Left lung (tissue), 10 donors: Measurements from ENCODE around the gene HDLBP. TPM values are rescaled to one million over a fixed set of nuclear protein-coding genes. Genes with fewer than 3 reads are reported as not detected.
A peak's percentile ranks its signal among the peaks of the same experiment; 100 is the strongest.
"Not testable (repeated sequence)": the region's sequence is repeated elsewhere in the genome, so short reads cannot be mapped to it uniquely, and the experiment has no call there.

Experiments used
- ATAC-seq: fragments of 200-7000 bp; cut with Tn5 transposase; one replicate; pipeline ENCODE4 v1.9.1; 2020; ENCODE audit warnings: moderate library complexity
- DNase-seq, 4 donors: peaks; one replicate each; pipeline ENCODE4 v3.0.0-alpha.2; 2013 to 2020
- H3K27ac ChIP-seq, 2 donors: fragments of 200-600 bp; sonication (generic) in 1 of 2; one replicate each; pipeline versions ENCODE4 v1.5.0 to v1.8.0; 2020 to 2021
- H3K27me3 ChIP-seq, 2 donors: fragments of 200-600 bp; sonication (generic) in 1 of 2; one replicate each; pipeline versions ENCODE4 v1.5.0 to v1.8.0; 2020 to 2021
- H3K36me3 ChIP-seq, 2 donors: fragments of 200-600 bp; sonication (generic) in 1 of 2; one replicate each; pipeline versions ENCODE4 v1.5.0 to v1.8.0; 2020 to 2021
- H3K4me1 ChIP-seq, 2 donors: fragments of 200-600 bp; one replicate each; pipeline ENCODE4 v1.8.0; 2021
- H3K4me3 ChIP-seq, 2 donors: fragments of 200-600 bp; sonication (generic) in 1 of 2; one replicate each; pipeline versions ENCODE4 v1.5.0 to v1.8.0; 2020 to 2021; ENCODE audit warnings: mild to moderate bottlenecking in 1 of 2
- H3K9me3 ChIP-seq, 2 donors: fragments of 200-600 bp; sonication (generic) in 1 of 2; one replicate each; pipeline versions ENCODE4 v1.5.0 to v1.8.0; 2020 to 2021
- intact Hi-C, 2 donors: fragments of 100-400 bp; cut with DNase I; formaldehyde crosslinking; loops; one replicate each; pipeline versions ENCODE4 v1.11.2 to v1.14.2; 2022
- polyA plus RNA-seq, 6 donors: library from polyadenylated mRNA; unstranded; fragments of 120-200 nt; gene quantifications; one replicate each; pipeline ENCODE4 v1.2.1, GENCODE V29; 2013; ENCODE audit not compliant: insufficient read length in 6 of 6
- total RNA-seq, 2 donors: library from RNA; stranded (reverse); fragmentation: NEBNext Ultra II Directional; extraction: Animal tissue kit (Norgen Biotek cat#: 25700); gene quantifications; one replicate each; pipeline ENCODE4 v1.2.1, GENCODE V29; 2021
- TF ChIP-seq, protein P1 (sequence below), 2 donors: fragments of 200-600 bp; sonication (generic) in 1 of 2; IDR thresholded peaks; one replicate each; pipeline versions ENCODE4 v1.5.0 to v1.8.0; 2021; ENCODE audit warnings: antibody characterized with exemption in 2 of 2
- donor health status: DM: no; HTN: yes; CAD: no.
- donor health status: DM: no; HTN: no; CAD: no.

HDLBP gene
- total and polyA plus RNA-seq, 8 donors = 369 to 567 (median 401) TPM

DNA sequence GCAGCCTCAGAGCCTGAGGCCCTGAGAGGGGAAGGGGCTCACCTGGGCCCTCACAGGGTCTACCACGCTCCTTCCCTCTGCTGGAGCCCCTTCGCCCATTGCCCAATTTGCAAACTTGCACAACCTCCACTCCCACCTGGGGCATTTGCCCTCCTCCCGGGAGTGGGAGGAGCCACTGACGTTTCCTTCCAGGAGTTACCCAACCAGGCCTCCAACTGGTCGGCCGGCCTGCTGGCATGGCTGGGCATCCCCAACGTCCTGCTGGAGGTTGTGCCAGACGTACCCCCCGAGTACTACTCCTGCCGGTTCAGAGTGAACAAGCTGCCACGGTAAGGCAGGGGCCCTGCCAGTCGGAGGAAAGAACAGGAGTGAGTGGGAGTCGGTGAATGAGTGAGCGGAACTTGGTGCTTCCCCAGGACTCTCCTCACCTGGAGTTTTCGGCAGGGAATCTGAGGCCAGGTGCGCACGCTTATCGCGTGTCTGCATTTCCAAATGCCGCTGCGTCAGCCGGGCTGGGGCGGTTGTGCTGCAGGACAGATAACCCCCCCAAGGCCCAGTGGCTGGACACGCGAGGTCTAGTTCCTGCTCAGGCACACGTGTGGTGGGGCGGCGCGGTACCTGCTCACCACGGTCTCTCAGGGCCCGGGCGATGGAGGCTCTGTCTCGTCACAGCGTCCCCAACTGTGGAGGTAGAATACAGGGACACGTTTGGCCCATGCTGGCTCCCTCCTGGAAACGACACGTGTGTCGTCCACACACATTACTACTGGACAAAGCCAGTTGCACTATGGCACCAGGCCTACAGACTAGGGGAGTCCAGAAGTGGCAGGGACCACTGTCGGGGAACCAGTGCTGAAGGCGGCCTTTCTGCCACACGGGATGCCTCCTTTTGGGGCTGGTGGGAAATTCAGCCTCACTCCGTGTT lies 115.3 kb downstream of the HDLBP start:
- Histone ChIP-seq H3K4me3 (no peak overlapping the region), H3K9me3 (no peaks in the 10 kb centered on the region), H3K4me1 (peaks cover 0 to 5% of the 10 kb centered on the region in 2 donors), H3K27ac (no peak overlapping the region), H3K36me3 (no peaks in the 10 kb centered on the region), H3K27me3 (no peaks in the 10 kb centered on the region)
- DNase-seq (peak in 2 of 4 donors; percentile 29 to 72), ATAC-seq (no peak)
- intact Hi-C loops = no loop called here
- TF ChIP-seq, protein P1, sequence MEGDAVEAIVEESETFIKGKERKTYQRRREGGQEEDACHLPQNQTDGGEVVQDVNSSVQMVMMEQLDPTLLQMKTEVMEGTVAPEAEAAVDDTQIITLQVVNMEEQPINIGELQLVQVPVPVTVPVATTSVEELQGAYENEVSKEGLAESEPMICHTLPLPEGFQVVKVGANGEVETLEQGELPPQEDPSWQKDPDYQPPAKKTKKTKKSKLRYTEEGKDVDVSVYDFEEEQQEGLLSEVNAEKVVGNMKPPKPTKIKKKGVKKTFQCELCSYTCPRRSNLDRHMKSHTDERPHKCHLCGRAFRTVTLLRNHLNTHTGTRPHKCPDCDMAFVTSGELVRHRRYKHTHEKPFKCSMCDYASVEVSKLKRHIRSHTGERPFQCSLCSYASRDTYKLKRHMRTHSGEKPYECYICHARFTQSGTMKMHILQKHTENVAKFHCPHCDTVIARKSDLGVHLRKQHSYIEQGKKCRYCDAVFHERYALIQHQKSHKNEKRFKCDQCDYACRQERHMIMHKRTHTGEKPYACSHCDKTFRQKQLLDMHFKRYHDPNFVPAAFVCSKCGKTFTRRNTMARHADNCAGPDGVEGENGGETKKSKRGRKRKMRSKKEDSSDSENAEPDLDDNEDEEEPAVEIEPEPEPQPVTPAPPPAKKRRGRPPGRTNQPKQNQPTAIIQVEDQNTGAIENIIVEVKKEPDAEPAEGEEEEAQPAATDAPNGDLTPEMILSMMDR (IDR thresholded peaks at IDR 0.05) = no peak

DNA sequence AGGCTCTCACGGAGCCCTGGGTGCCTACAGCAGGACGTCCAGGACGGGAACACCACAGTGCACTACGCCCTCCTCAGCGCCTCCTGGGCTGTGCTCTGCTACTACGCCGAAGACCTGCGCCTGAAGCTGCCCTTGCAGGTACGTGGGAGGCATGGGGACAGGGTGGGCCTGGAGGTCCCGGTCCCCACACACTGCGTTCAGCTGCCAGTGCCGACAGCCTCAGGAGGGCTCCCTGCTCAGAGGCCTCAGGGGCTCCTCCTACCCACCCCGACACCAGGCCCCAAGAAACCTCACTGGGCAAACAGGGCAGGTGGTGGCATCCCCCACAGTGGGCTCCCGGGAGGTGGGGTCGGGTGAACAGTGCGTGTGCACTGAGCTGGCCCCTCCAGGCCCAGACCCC lies 116.2 kb downstream of the HDLBP start:
- peak in 1 of 4 donors; percentile 63 for DNase-seq
- TF ChIP-seq, protein P1 (IDR thresholded peaks at IDR 0.05) = no peak
- H3K27me3 ChIP-seq = no peaks in the 10 kb centered on the region
- H3K27ac ChIP-seq = no peak overlapping the region
- no peak overlapping the region for H3K4me3 ChIP-seq
- intact Hi-C loops = no loop called here
- no peaks in the 10 kb centered on the region for H3K36me3 ChIP-seq
- ATAC-seq = no peak
- peaks cover 0 to 5% of the 10 kb centered on the region in 2 donors for H3K4me1 ChIP-seq
- no peaks in the 10 kb centered on the region for H3K9me3 ChIP-seq

DNA sequence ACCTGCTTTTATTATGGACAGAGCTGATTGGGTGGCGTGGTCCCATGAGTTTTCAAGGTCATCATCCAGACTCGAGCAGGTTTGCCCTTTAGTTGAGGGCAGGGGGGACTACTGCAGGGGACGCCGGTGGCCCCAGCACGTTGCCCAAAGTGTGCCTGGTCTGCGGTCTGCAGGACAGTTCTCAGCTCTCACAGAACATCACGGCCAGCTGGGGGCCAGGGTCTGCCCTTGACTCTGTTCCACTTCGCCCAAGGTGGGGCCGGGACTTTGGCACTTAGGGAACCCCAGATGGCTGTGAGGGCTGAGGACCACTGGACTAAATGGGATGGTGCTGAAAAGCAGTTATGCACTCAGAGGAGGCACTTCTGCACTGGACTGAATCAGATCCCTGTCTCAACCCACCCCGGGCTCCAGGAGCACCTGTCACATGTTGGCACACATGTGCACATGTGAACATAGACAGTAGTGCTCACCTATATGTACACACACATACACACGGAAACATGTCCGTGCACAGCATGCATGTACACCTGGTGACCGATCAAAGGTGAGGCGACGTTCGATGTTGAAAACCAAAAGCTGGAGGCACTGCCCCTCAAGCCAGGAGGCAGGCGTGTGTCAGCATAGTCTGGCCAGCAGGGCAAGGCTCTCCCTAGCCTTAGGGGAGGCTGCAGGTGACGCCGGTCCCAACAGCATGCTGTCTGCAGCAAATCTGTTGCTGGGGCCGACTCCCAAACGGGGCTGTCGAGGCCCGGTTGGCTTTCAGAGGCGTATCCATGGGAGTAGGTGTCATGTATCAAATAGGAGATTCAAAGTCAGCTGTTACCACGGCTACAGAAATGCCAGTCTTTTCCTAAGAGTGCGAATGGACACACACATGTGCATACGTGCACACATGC lies 116.8 kb downstream of the HDLBP start:
- DNase-seq = peak in 1 of 4 donors; percentile 65
- TF ChIP-seq, protein P1 (IDR thresholded peaks at IDR 0.05) = no peak
- H3K4me1 ChIP-seq = peaks cover 0 to 5% of the 10 kb centered on the region in 2 donors
- H3K4me3 ChIP-seq = no peak overlapping the region
- H3K9me3 ChIP-seq = no peaks in the 10 kb centered on the region
- intact Hi-C loops = no loop called here
- H3K27me3 ChIP-seq = no peaks in the 10 kb centered on the region
- ATAC-seq = no peak
- no peaks in the 10 kb centered on the region for H3K36me3 ChIP-seq
- no peak overlapping the region for H3K27ac ChIP-seq

DNA sequence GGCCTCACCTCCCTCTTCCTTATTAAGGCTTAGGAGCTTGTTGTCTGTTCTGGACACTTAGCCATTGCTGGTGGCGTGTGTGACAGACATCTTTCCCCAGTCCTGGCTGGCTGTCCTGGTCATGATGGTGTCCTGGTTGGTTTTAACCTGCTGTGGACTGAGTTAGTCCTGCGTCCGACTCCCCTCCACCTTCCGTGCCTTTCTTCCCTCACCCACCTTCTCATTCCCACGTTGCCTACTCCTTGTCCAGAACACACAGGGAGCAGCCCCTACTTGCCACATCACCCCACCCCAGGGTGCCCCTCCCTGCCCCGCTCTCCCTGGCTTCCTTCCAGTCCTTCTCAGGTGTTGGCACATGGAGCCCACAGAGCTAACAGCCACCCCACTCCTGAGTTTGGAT lies 117.5 kb downstream of the HDLBP start:
- Histone ChIP-seq H3K9me3 (no peaks in the 10 kb centered on the region), H3K27me3 (no peaks in the 10 kb centered on the region), H3K4me1 (peaks cover 0 to 5% of the 10 kb centered on the region in 2 donors), H3K4me3 (no peak overlapping the region), H3K36me3 (no peaks in the 10 kb centered on the region), H3K27ac (no peak overlapping the region)
- TF ChIP-seq, protein P1 (IDR thresholded peaks at IDR 0.05) = no peak
- intact Hi-C loops = no loop called here
- DNase-seq = peak in 1 of 4 donors; percentile 44
- no peak for ATAC-seq

DNA sequence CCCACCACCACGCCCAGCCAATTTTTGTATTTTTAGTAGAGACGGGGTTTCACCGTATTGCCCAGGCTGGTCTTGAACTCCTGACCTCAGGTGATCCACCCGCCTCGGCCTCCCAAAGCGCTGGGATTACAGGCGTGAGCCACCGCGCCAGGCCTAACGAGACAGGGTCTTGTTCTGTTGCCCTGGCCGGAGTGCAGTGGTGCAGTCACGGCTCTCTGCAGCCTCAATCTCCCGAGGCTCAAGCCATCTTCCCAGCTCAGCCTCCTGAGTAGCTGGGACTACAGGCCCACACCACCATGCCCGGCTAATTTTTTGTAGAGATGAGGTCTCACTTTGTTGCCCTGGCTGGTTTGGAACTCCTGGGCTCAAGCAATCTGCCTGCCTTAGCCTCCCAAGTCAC lies 118.2 kb downstream of the HDLBP start:
- H3K27me3 ChIP-seq, H3K9me3 ChIP-seq, H3K36me3 ChIP-seq, H3K4me1 ChIP-seq, intact Hi-C loops, ATAC-seq, H3K4me3 ChIP-seq, H3K27ac ChIP-seq: not testable (repeated sequence)
- DNase-seq = peak in 1 of 4 donors; percentile 47
